PC-3 (cell line): Measurements from ENCODE around the gene POLD2.

Experiments
- EZH2 ChIP-seq: fragments of 300-600 bp; sonication (generic); IDR thresholded peaks from one replicate; pipeline ENCODE4 v1.6.1; 2017; ENCODE audit warnings: antibody characterized with exemption, mild to moderate bottlenecking, low read length; ENCODE audit not compliant: unreplicated experiment
- EZH2phosphoT487 ChIP-seq: fragments of 300-600 bp; sonication (generic); IDR thresholded peaks from 2 replicates; pipeline ENCODE4 v1.6.1; 2018; ENCODE audit warnings: mild to moderate bottlenecking, antibody characterized with exemption, low read length, borderline replicate concordance
- TF ChIP-seq, protein P1 (sequence below): fragments of 300-600 bp; sonication (generic); conservative IDR thresholded peaks from 2 replicates; pipeline ENCODE4 v1.5.1; 2017; ENCODE audit warnings: antibody characterized with exemption, low read depth, mild to moderate bottlenecking, low read length

- TF ChIP-seq, protein P1, sequence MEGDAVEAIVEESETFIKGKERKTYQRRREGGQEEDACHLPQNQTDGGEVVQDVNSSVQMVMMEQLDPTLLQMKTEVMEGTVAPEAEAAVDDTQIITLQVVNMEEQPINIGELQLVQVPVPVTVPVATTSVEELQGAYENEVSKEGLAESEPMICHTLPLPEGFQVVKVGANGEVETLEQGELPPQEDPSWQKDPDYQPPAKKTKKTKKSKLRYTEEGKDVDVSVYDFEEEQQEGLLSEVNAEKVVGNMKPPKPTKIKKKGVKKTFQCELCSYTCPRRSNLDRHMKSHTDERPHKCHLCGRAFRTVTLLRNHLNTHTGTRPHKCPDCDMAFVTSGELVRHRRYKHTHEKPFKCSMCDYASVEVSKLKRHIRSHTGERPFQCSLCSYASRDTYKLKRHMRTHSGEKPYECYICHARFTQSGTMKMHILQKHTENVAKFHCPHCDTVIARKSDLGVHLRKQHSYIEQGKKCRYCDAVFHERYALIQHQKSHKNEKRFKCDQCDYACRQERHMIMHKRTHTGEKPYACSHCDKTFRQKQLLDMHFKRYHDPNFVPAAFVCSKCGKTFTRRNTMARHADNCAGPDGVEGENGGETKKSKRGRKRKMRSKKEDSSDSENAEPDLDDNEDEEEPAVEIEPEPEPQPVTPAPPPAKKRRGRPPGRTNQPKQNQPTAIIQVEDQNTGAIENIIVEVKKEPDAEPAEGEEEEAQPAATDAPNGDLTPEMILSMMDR = no peak
- no peak for TF ChIP-seq EZH2
- no peak for TF ChIP-seq EZH2phosphoT487
Observed at GRCh38 chr7:44128721-44129582, 5.6 kb upstream of the POLD2 start.
